ENCODE measurements around the gene MAN1A1.
"Not testable (repeated sequence)": the region's sequence is repeated elsewhere in the genome, so short reads cannot be mapped to it uniquely, and the experiment has no call there.

MAN1A1 gene

DNA sequence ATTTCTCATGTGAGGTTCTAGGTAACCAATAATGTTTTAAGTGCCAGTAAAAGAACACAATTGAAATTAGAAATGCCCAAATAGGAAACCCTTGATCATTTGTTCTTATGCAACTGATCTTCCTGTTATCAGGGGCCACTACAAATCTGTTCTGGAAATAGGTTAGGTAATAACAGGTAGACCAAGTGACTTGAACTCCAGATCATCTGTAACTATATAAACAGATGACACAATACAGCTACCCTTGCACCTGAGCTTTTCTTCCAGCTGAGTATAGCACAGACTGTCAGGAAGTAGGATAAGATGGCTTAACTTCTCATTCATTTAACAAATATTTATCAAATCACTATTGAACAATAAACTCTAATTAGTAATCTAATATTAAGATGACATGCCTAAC, 52.5 kb downstream of the MAN1A1 start:
- DNase-seq (ENCODE audit: extremely low read depth, low read depth) = no peak
- TF ChIP-seq, protein P1, sequence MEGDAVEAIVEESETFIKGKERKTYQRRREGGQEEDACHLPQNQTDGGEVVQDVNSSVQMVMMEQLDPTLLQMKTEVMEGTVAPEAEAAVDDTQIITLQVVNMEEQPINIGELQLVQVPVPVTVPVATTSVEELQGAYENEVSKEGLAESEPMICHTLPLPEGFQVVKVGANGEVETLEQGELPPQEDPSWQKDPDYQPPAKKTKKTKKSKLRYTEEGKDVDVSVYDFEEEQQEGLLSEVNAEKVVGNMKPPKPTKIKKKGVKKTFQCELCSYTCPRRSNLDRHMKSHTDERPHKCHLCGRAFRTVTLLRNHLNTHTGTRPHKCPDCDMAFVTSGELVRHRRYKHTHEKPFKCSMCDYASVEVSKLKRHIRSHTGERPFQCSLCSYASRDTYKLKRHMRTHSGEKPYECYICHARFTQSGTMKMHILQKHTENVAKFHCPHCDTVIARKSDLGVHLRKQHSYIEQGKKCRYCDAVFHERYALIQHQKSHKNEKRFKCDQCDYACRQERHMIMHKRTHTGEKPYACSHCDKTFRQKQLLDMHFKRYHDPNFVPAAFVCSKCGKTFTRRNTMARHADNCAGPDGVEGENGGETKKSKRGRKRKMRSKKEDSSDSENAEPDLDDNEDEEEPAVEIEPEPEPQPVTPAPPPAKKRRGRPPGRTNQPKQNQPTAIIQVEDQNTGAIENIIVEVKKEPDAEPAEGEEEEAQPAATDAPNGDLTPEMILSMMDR (IDR thresholded peaks at IDR 0.05; ENCODE audit: low read depth, low read length, missing control alignments) = no peak

DNA sequence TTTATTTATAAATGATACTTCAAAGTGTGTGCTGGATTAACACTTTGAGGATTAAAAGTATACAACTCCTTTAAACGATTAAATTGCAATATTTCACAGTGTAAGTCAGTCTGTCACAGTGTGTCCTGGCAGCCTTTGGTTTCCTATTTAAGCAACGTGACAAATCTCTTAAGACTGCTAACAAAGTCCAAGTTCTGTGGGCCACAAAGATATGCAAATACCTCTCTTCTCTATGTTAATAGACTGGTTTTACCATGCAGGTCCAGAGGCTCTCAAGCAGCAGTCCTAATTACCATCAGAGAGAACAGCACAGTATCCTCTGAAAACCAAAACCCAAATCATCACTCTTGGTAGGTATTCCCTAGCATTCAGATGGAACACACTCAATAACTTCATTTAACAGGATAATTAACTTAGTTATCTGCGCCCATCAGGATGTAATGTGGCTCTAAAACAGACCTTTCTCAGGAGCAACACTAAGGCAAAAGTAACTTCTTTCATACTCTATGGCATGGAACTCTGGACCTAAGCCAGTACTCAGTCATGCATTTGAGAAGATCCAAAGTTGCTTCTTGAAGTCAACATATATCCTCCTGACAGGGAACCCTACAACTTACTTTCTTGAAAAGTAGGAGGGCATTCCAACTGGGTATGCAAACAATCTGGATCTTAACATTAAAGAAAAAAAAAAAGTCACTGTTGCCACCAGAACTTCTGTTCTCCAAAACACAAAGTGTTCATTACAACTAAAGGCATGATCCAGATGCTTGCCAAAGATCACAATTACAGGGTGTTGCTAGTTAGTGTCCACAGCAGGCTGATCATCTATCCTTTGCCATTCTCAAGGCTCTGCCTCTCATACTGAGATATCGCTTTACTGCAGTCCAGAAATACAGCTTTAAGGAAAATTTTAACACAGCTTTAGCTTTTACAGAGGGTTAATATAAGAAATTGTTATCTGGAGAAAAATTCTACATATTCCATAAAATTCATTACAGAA, 53.2 kb downstream of the MAN1A1 start:
- DNase-seq (ENCODE audit: extremely low read depth, low read depth) = no peak
- TF ChIP-seq, protein P1 (IDR thresholded peaks at IDR 0.05; ENCODE audit: low read depth, low read length, missing control alignments) = no peak

More for the DNA sequence above, 52.5 kb downstream of the MAN1A1 start:
- H3K4me3 ChIP-seq (replicated peaks; ENCODE audit: low read depth, low read length) = no peak overlapping the region

DNA sequence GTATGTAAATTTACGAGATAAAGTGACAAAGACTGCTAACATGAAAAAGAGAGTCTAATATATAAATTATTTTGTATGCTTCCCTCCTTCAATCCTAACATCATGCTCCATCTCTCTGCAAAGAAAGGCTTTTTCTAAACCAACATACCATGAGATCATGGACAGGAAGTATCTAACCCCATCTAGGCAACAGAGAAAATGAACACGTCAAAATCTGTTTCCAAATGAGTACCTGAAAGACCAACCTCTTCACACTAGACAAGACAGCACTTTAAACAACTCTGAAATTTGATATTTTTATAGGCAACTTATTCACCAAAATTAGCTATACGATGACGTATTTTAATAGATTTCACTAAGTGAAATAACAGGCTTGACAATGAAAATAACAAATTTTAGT, 54.6 kb downstream of the MAN1A1 start:
- DNase-seq (ENCODE audit: extremely low read depth, low read depth) = no peak
- TF ChIP-seq, protein P1 (IDR thresholded peaks at IDR 0.05; ENCODE audit: low read depth, low read length, missing control alignments) = no peak
- H3K4me3 ChIP-seq (replicated peaks; ENCODE audit: low read depth, low read length) = no peak overlapping the region

More for the DNA sequence above, 53.2 kb downstream of the MAN1A1 start:
- no peak overlapping the region for H3K4me3 ChIP-seq (replicated peaks; ENCODE audit: low read depth, low read length)

DNA sequence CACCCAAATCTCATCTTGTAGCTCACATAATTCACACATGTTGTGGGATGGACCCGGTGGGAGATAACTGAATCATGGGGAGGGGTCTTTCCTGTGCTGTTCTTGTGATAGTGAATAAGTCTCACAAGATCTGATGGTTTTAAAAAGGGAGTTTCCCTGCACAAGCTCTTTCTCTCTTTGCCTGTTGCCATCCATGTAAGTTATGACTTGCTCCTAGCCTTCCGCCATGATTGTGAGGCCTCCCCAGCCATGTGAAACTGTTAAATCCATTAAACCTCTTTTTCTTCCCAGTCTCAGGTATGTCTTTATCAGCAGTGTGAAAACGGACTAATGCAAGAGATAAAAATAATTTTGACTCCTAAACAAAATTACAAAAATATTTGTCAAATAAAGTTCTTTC, 58.5 kb downstream of the MAN1A1 start:
- not testable (repeated sequence) for DNase-seq (ENCODE audit: extremely low read depth, low read depth); H3K4me3 ChIP-seq (replicated peaks; ENCODE audit: low read depth, low read length)

DNA sequence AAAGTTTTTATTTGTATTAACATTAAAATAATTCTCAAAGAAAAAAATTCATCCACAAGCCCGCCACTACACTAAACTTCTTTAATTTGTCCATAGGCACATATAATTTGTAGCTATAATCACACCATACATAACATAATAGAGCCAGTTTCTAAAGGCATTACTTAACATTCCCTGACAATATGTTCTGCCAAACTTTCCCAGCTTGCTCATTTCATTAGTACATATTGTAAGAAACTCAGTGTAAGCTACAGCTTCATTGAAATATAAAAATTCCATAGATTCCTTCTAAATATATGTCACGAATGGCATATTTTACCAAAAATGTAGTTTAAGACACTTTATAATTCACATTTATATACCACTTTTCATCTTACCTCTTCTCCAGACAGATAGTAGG, 59.3 kb downstream of the MAN1A1 start:
- no peak for DNase-seq (ENCODE audit: extremely low read depth, low read depth)
- H3K4me3 ChIP-seq (replicated peaks; ENCODE audit: low read depth, low read length) = no peak overlapping the region
- TF ChIP-seq, protein P1 (IDR thresholded peaks at IDR 0.05; ENCODE audit: low read depth, low read length, missing control alignments) = no peak

DNA sequence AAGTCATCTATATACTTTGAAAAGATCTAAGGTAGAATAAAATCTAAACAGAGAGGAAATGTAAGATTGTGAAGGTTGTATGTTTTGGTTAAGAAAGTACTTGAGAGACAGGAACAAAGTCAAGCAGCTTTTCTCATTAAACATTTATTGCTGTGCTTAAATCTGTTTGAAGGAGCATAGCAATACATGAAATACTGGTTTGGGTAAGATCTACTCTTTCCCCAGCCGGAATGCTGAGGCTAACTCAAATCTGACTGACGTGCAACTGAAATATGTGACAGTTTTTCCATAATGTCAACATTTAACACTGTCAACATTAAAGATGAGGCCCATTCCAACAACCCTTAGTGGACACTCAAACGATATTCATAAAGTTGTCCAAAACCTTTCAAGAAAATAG, 59.9 kb downstream of the MAN1A1 start:
- TF ChIP-seq, protein P1 (IDR thresholded peaks at IDR 0.05; ENCODE audit: low read depth, low read length, missing control alignments) = no peak
- DNase-seq (ENCODE audit: extremely low read depth, low read depth) = no peak
- no peak overlapping the region for H3K4me3 ChIP-seq (replicated peaks; ENCODE audit: low read depth, low read length)

DNA sequence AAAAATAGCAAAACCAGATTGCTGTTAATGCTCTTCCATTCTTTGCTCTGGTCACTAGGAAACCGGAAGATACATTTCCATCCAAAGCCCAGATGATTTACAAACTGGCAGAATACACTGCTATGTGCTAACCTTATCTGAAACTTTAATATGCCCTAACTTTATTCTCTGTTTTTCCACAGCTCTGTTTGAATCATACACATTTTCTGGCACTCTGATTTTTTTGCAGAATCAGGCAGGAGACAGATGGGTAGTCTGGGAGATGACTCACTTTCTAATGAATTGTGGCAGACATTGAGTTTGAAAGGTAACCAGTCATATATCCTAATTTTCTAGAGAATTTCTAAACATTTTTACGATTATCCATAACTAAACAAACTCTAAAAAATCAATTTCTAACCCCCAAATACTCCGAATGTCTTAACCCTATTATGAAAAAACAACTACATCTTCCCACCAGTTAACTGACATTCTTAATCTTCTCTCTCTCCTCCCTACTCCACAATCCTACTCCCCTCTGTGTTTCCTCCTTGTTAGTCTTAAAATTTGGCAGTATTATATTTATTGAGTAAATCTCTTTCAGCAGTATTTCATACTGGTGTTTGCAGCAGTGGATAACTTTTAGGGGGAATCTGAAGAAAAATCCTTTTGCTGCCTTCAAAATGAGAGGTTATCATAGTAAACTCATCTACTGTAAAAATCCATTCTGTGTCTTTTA, 63.5 kb downstream of the MAN1A1 start:
- TF ChIP-seq, protein P1 (IDR thresholded peaks at IDR 0.05; ENCODE audit: low read depth, low read length, missing control alignments) = no peak

More for the DNA sequence above, 63.5 kb downstream of the MAN1A1 start:
- no peak for DNase-seq (ENCODE audit: extremely low read depth, low read depth)
- H3K4me3 ChIP-seq (replicated peaks; ENCODE audit: low read depth, low read length) = no peak overlapping the region

Data from HFF-Myc (cell line).